Measurements from ENCODE around the gene LSM3.

Gene LSM3

GRCh38 chr3:14157951-14158350, 20.7 kb upstream of the LSM3 start:
- DNase-seq (ENCODE audit: low read depth, low spot score), result no peak

- no peak for DNase-seq (ENCODE audit: low read depth, low spot score)
Measured at GRCh38 chr3:14158370-14158769, 20.2 kb upstream of the LSM3 start.

- DNase-seq (ENCODE audit: low read depth, low spot score), result no peak
Measured at GRCh38 chr3:14159426-14159825, 19.2 kb upstream of the LSM3 start.

GRCh38 chr3:14161282-14161681, 17.3 kb upstream of the LSM3 start:
- DNase-seq (ENCODE audit: low read depth, low spot score), result no peak

GRCh38 chr3:14162178-14162577, 16.4 kb upstream of the LSM3 start:
- DNase-seq (ENCODE audit: low read depth, low spot score), result no peak

- no peak for DNase-seq (ENCODE audit: low read depth, low spot score)
Measured at GRCh38 chr3:14166877-14167603, 11.6 kb upstream of the LSM3 start.

GRCh38 chr3:14169435-14169834, 9.2 kb upstream of the LSM3 start:
- DNase-seq (ENCODE audit: low read depth, low spot score), result no peak

GRCh38 chr3:14169871-14170270, 8.7 kb upstream of the LSM3 start:
- no peak for DNase-seq (ENCODE audit: low read depth, low spot score)

GRCh38 chr3:14170531-14171159, 8.0 kb upstream of the LSM3 start:
- DNase-seq (ENCODE audit: low read depth, low spot score), result no peak

GRCh38 chr3:14172496-14172895, 6.1 kb upstream of the LSM3 start:
- no peak for DNase-seq (ENCODE audit: low read depth, low spot score)

- DNase-seq (ENCODE audit: low read depth, low spot score), result no peak
Measured at GRCh38 chr3:14174483-14174882, 4.1 kb upstream of the LSM3 start.

GRCh38 chr3:14175383-14176037, 3.1 kb upstream of the LSM3 start:
- DNase-seq (ENCODE audit: low read depth, low spot score), result no peak

- DNase-seq (ENCODE audit: low read depth, low spot score), result no peak
Measured at GRCh38 chr3:14177580-14178246, 904 bp upstream of the LSM3 start.

- no peak for DNase-seq (ENCODE audit: low read depth, low spot score)
Measured at GRCh38 chr3:14179114-14179465, 473 bp downstream of the LSM3 start.

GRCh38 chr3:14179795-14180194, 1.2 kb downstream of the LSM3 start:
- DNase-seq (ENCODE audit: low read depth, low spot score), result no peak

- no peak for DNase-seq (ENCODE audit: low read depth, low spot score)
Measured at GRCh38 chr3:14181253-14181652, 2.6 kb downstream of the LSM3 start.

GRCh38 chr3:14183015-14183577, 4.5 kb downstream of the LSM3 start:
- no peak for DNase-seq (ENCODE audit: low read depth, low spot score)

GRCh38 chr3:14186854-14187458, 8.3 kb downstream of the LSM3 start:
- no peak for DNase-seq (ENCODE audit: low read depth, low spot score)

- no peak for DNase-seq (ENCODE audit: low read depth, low spot score)
Measured at GRCh38 chr3:14188041-14188754, 9.6 kb downstream of the LSM3 start.

GRCh38 chr3:14194865-14195264, 16.2 kb downstream of the LSM3 start:
- no peak for DNase-seq (ENCODE audit: low read depth, low spot score)

GRCh38 chr3:14199641-14200040, 21.0 kb downstream of the LSM3 start:
- DNase-seq (ENCODE audit: low read depth, low spot score), result no peak

All from ELF-1 (cell line).